ENCODE results near the gene COL4A1. TPM values are rescaled to one million over a fixed set of nuclear protein-coding genes. Genes with fewer than 3 reads are reported as not detected.

COL4A1 gene
- total RNA-seq, 1 experiment from 2014 or later, result 12.1 TPM

- DNase-seq (ENCODE audit: low read depth, low spot score), result no peak
- in situ Hi-C loops (cut with HindIII; ENCODE audit: low pct_unique_long_range_greater_than_20kb, low sequenced_read_pairs), result no loop called here
Observed at GRCh38 chr13:110242615-110243014, 64.3 kb downstream of the COL4A1 start.

DNA sequence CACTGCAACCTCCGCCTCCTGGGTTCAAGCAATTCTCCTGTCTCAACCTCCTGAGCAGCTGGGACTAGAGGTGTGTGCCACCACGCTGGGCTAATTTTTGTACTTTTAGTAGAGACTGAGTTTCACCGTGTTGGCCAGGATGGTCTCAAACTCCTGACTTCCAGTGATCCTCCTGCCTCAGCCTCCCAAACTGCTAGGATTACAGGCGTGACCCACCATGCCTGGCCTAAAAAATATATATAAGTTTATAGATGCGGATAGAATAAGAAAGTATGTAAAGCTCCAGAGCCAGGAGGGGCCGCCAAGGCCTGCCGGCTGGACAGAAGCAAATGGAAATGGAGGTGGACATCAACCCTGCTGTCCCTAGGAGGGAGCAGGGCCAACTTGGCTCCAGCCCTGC, 66.0 kb downstream of the COL4A1 start:
- in situ Hi-C loops (cut with HindIII; ENCODE audit: low pct_unique_long_range_greater_than_20kb, low sequenced_read_pairs), result no loop called here
- no peak for DNase-seq (ENCODE audit: low read depth, low spot score)

- no peak for DNase-seq (ENCODE audit: low read depth, low spot score)
- in situ Hi-C loops (cut with HindIII; ENCODE audit: low pct_unique_long_range_greater_than_20kb, low sequenced_read_pairs), result no loop called here
Observed at GRCh38 chr13:110240352-110240751, 66.6 kb downstream of the COL4A1 start.

DNA sequence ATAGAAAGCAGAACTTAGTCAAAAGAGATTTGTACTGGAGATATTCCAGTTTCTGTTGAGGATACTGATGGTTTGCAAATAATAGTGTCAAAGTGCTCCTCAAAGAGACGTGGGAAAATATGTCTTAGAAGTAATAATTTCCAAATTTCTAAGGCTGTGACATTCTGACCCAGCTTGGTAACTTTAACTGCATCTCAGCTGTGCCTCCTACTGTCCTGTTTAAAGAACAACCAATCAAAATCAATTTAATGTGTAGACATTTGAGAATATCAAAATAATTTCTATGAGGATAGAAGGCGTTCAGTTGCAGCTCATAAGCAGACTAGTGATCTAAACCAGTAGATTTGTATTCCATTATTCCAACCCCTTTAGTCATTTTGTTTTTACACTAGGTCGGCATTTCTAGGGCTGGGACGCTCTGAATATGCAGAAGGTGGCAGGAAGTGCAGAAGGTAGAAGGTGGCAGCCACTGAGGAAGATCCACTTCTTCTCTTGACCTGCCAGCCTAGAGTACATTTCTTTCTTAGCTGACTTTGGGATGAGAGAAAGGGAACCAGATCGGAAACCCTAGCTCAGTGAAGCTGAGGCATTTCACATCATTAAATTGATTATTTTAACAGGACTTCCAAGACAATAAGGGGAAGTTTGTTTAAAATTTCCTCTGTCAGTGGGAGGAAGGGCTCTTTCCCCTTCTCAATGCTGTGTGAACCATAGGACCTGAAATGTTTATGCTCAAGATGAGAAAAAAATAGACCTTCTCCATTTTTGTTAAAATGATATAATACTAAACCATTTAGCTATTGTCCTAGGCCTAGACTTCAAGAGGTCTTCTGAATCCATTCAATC, 67.5 kb downstream of the COL4A1 start:
- in situ Hi-C loops (cut with HindIII; ENCODE audit: low pct_unique_long_range_greater_than_20kb, low sequenced_read_pairs), result no loop called here
- no peak for DNase-seq (ENCODE audit: low read depth, low spot score)

GRCh38 chr13:110238818-110239195, 68.2 kb downstream of the COL4A1 start:
- DNase-seq (ENCODE audit: low read depth, low spot score), result no peak
- in situ Hi-C loops (cut with HindIII; ENCODE audit: low pct_unique_long_range_greater_than_20kb, low sequenced_read_pairs), result no loop called here

- in situ Hi-C loops (cut with HindIII; ENCODE audit: low pct_unique_long_range_greater_than_20kb, low sequenced_read_pairs), result no loop called here
- DNase-seq (ENCODE audit: low read depth, low spot score), result no peak
Observed at GRCh38 chr13:110237875-110238817, 68.8 kb downstream of the COL4A1 start.

DNA sequence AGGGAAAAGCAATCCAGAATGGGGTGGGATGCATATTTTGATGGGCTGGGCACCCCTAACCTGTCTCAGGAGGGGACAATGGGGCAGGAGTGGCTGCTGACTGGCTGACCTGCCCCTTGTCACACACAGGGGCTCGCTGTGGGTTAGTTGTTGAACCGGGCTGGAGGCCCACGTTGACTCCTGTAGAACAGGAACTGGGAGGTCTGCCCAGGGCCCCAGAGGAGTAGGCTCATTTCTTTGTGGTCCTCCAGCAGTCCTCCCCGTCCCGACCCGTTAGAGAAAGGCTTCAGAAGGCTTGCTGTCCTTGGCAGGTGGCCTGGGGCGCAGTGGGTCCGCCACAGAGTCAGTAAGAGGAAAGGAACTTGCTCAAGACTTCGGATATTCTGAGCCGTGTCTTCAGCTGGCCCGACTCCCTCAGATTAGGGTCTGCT, 70.1 kb downstream of the COL4A1 start:
- in situ Hi-C loops (cut with HindIII; ENCODE audit: low pct_unique_long_range_greater_than_20kb, low sequenced_read_pairs), result no loop called here
- no peak for DNase-seq (ENCODE audit: low read depth, low spot score)

DNA sequence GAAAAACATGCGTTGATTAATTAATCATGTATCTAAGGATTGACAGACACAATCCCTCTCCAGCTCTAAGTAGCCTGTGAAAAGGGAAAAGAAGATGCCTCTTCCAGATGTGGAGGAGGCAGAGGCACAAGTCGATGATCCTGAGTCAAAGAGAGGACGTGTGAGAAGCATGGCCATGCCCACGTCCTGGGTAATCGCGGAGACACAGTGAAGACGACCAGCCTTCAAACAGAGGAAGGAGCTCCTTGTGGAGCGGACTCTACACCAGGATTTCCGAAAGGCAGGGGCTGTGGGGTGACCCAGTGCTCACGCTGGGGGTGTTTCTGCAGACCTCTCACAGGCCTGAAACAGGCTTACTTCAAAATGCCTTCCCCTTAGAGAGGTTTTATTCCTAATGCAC, 70.5 kb downstream of the COL4A1 start:
- no peak for DNase-seq (ENCODE audit: low read depth, low spot score)
- in situ Hi-C loops (cut with HindIII; ENCODE audit: low pct_unique_long_range_greater_than_20kb, low sequenced_read_pairs), result no loop called here

- no peak for DNase-seq (ENCODE audit: low read depth, low spot score)
- in situ Hi-C loops (cut with HindIII; ENCODE audit: low pct_unique_long_range_greater_than_20kb, low sequenced_read_pairs), result no loop called here
Observed at GRCh38 chr13:110234532-110234931, 72.4 kb downstream of the COL4A1 start.

- no peak for DNase-seq (ENCODE audit: low read depth, low spot score)
- in situ Hi-C loops (cut with HindIII; ENCODE audit: low pct_unique_long_range_greater_than_20kb, low sequenced_read_pairs), result no loop called here
Observed at GRCh38 chr13:110233951-110234280, 73.0 kb downstream of the COL4A1 start.

DNA sequence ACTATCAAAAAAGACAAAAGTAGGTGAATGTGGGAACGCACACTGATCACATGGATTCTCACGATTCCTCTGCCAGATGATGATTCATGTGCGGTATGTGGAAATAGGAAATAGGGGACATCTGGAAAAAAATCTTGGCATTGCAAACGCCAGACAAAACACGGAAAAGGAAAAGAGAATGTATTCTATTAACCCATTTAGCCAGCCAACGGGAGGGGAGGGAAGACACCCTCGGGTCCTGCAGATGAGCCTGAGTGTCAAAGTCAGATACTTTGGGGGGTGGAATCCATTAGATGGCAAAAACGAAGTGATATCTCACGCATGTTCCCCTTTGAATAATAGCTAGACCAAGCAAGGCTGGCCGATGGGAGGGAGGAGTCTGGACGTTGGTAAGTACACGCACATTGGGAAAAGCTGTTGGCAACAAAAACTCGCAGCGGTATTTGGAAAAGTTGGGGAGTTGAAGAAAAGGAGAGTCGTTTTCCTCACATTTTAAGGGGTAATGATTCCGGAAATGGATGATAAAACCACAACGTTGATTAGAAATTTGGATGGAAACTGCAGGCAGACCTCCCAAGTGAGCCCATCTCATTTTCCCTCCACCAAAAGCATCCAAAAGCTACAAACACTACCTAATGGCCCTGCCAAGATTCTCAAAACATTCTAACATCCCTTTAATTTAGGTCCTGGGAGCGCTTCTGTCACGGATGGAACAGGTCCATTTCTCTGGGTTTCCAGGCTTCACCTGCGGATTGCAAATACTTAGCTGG, 73.6 kb downstream of the COL4A1 start:
- no peak for DNase-seq (ENCODE audit: low read depth, low spot score)
- in situ Hi-C loops (cut with HindIII; ENCODE audit: low pct_unique_long_range_greater_than_20kb, low sequenced_read_pairs), result no loop called here

DNA sequence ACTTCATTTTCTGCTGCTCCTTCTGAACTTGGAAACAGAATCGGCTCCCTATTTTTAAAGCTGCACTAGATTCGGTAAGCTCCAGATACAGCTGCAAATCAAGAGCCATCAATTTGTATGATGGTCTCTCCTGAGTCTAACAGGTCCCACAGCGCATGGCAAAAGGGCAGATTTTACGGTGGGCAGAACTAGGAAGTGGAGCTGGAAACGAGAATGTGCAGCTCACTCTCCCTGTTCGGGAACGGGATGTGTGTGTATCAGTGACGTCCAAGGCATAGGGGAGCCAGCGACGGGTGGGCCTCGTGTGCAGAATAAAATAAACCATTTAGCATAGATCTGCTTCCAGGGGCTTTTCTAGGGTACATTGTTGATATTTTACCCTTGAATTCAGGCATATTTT, 74.2 kb downstream of the COL4A1 start:
- in situ Hi-C loops (cut with HindIII; ENCODE audit: low pct_unique_long_range_greater_than_20kb, low sequenced_read_pairs), result no loop called here
- no peak for DNase-seq (ENCODE audit: low read depth, low spot score)

- no peak for DNase-seq (ENCODE audit: low read depth, low spot score)
- in situ Hi-C loops (cut with HindIII; ENCODE audit: low pct_unique_long_range_greater_than_20kb, low sequenced_read_pairs), result no loop called here
Observed at GRCh38 chr13:110232142-110232541, 74.8 kb downstream of the COL4A1 start.

DNA sequence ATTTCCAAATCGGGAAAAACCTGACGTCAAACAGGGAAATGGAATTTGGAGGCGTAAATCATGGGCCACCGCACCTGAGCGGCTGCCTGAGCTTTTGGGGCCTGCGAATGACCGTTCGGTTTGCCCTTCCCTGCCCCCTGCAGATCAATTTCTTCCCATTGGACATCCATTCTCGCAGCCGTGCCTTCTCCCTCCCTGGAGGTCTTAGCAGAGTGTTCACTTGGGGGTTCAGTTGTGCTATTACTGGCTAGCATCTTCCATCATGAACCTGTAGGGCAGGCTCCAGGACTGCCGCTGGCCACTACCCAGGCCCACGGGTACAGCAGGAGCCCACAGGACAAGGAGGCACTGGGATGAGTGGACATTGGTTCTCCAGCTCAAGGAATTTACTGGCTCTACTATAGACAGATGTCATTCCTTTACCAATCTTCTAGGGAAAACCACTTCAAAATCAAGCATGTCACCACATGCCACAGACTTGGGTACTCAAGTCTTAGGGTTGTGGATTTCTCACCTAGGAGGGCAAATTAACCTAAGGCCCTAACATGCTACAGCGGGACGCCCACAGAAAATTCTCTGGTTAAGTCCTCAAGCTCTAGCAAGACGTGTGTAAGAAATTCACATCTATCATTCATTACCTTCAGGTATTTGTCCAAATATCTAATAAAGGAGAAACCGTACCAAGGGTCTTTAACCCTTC, 75.5 kb downstream of the COL4A1 start:
- in situ Hi-C loops (cut with HindIII; ENCODE audit: low pct_unique_long_range_greater_than_20kb, low sequenced_read_pairs), result no loop called here
- DNase-seq (ENCODE audit: low read depth, low spot score), result no peak

GRCh38 chr13:110230661-110231347, 76.2 kb downstream of the COL4A1 start:
- no peak for DNase-seq (ENCODE audit: low read depth, low spot score)
- in situ Hi-C loops (cut with HindIII; ENCODE audit: low pct_unique_long_range_greater_than_20kb, low sequenced_read_pairs), result no loop called here

GRCh38 chr13:110229905-110230563, 76.9 kb downstream of the COL4A1 start:
- in situ Hi-C loops (cut with HindIII; ENCODE audit: low pct_unique_long_range_greater_than_20kb, low sequenced_read_pairs), result no loop called here
- no peak for DNase-seq (ENCODE audit: low read depth, low spot score)

Data from SK-MEL-5 (cell line).